OCI-LY1 (cell line): Measurements from ENCODE around the gene ZNF618.

ENCODE experiments used
- EZH2 ChIP-seq: fragments of 200-600 bp; sonication (generic), shearing (Covaris generic); IDR thresholded peaks from 2 replicates; pipeline ENCODE4 v1.8.0; 2017; ENCODE audit warnings: borderline replicate concordance, mixed run types, mild to moderate bottlenecking, antibody characterized with exemption, low read length, moderate library complexity, mixed read lengths
- TF ChIP-seq, protein P1 (sequence below): fragments of 200-600 bp; sonication (generic), shearing (Covaris generic); IDR thresholded peaks from 2 replicates; pipeline ENCODE4 v1.5.1; 2017; ENCODE audit warnings: mild to moderate bottlenecking, antibody characterized with exemption, low read length, moderate library complexity, mixed read lengths

DNA sequence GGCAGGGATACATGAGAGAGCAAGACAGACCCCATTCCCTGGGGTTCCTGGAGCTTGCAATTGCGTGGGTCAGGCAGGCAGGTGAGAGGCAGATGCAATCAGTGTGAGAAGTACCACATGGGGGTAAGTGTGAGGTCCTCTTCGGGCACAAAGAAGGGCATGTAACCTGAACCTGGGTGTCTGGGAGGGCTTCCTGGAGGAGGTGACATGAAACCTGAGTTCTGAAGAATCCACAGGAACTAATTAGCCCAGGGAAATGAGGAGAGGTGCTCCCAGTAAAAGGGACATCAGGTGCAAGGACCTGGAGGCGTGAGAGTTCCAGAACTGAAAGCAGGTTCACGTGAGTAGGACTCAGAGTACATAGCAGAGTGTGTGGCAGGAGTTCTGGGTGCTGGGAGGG, 199.5 kb downstream of the ZNF618 start:
- TF ChIP-seq, protein P1, sequence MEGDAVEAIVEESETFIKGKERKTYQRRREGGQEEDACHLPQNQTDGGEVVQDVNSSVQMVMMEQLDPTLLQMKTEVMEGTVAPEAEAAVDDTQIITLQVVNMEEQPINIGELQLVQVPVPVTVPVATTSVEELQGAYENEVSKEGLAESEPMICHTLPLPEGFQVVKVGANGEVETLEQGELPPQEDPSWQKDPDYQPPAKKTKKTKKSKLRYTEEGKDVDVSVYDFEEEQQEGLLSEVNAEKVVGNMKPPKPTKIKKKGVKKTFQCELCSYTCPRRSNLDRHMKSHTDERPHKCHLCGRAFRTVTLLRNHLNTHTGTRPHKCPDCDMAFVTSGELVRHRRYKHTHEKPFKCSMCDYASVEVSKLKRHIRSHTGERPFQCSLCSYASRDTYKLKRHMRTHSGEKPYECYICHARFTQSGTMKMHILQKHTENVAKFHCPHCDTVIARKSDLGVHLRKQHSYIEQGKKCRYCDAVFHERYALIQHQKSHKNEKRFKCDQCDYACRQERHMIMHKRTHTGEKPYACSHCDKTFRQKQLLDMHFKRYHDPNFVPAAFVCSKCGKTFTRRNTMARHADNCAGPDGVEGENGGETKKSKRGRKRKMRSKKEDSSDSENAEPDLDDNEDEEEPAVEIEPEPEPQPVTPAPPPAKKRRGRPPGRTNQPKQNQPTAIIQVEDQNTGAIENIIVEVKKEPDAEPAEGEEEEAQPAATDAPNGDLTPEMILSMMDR, result no peak
- TF ChIP-seq EZH2, result no peak
